Measurements from ENCODE around the gene FLNC. TPM values are rescaled to one million over a fixed set of nuclear protein-coding genes. Genes with fewer than 3 reads are reported as not detected.

FLNC gene
- total and polyA plus RNA-seq, 9 of the 15 experiments (the other 6 are each of a cell fraction or from before 2014, with no cell fraction given): 0.90 to 155 (median 28.8) TPM

DNA sequence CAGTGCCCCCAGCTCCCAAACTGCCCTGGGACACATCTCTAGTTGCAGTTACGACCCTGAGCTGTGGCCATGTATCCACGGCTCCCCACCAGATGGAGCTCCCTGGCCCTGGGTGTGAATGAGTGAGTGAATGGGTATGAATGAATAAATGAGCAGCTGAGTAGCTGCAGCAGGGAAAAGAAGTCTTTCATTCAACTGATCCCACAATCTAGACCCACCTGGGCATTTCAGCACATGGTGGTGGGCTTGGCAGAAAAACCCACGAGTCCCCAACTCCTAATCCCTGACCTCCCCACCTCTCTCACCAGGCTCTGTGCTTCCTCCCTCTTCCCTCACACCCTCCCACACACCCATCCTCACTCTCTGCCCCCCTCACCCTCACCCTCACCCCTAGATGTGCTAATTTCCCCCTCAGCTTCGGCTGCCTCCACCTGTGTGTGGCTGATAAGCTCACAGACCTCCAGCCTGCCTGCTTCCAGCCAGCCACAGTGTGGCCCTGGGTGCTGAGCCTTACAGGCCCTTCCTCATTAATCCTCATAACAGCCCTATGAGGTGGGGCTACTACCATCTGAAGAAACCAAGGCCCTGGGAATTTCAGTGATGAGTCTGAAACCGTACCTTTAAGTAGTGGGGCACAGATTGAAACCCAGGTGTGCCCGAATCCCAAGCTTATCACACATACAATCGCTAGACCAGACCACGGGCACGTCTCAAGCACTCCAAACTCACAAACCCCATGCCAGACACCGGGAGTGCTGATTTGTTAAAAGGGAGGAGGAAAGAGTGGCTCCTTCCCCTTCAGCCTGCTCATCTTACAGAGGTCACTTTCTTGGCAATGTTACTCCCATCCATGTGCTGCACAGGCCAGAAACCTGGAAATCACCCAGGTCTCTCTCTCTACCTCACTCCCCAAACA lies 30.2 kb downstream of the FLNC start (continued):
- TF ChIP-seq NCOA6 (IDR thresholded peaks at IDR 0.05): no peak
- no peak for TF ChIP-seq MCM2 (IDR thresholded peaks at IDR 0.05; ENCODE audit: low read depth)
- TF ChIP-seq PML (IDR thresholded peaks at IDR 0.05; ENCODE audit: low read length): peak; percentile 93
- TF ChIP-seq RBM15 (IDR thresholded peaks at IDR 0.05; ENCODE audit: insufficient read depth, low read length): no peak
- TF ChIP-seq, protein P1, sequence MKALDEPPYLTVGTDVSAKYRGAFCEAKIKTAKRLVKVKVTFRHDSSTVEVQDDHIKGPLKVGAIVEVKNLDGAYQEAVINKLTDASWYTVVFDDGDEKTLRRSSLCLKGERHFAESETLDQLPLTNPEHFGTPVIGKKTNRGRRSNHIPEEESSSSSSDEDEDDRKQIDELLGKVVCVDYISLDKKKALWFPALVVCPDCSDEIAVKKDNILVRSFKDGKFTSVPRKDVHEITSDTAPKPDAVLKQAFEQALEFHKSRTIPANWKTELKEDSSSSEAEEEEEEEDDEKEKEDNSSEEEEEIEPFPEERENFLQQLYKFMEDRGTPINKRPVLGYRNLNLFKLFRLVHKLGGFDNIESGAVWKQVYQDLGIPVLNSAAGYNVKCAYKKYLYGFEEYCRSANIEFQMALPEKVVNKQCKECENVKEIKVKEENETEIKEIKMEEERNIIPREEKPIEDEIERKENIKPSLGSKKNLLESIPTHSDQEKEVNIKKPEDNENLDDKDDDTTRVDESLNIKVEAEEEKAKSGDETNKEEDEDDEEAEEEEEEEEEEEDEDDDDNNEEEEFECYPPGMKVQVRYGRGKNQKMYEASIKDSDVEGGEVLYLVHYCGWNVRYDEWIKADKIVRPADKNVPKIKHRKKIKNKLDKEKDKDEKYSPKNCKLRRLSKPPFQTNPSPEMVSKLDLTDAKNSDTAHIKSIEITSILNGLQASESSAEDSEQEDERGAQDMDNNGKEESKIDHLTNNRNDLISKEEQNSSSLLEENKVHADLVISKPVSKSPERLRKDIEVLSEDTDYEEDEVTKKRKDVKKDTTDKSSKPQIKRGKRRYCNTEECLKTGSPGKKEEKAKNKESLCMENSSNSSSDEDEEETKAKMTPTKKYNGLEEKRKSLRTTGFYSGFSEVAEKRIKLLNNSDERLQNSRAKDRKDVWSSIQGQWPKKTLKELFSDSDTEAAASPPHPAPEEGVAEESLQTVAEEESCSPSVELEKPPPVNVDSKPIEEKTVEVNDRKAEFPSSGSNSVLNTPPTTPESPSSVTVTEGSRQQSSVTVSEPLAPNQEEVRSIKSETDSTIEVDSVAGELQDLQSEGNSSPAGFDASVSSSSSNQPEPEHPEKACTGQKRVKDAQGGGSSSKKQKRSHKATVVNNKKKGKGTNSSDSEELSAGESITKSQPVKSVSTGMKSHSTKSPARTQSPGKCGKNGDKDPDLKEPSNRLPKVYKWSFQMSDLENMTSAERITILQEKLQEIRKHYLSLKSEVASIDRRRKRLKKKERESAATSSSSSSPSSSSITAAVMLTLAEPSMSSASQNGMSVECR (CRISPR knock-in tag; IDR thresholded peaks at IDR 0.05): no peak
- TF ChIP-seq, protein P2, sequence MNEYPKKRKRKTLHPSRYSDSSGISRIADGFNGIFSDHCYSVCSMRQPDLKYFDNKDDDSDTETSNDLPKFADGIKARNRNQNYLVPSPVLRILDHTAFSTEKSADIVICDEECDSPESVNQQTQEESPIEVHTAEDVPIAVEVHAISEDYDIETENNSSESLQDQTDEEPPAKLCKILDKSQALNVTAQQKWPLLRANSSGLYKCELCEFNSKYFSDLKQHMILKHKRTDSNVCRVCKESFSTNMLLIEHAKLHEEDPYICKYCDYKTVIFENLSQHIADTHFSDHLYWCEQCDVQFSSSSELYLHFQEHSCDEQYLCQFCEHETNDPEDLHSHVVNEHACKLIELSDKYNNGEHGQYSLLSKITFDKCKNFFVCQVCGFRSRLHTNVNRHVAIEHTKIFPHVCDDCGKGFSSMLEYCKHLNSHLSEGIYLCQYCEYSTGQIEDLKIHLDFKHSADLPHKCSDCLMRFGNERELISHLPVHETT (CRISPR knock-in tag; conservative IDR thresholded peaks at IDR 0.05 in 1 of 2, IDR thresholded peaks at IDR 0.05 in 1 of 2): no peak
- TF ChIP-seq, protein P3, sequence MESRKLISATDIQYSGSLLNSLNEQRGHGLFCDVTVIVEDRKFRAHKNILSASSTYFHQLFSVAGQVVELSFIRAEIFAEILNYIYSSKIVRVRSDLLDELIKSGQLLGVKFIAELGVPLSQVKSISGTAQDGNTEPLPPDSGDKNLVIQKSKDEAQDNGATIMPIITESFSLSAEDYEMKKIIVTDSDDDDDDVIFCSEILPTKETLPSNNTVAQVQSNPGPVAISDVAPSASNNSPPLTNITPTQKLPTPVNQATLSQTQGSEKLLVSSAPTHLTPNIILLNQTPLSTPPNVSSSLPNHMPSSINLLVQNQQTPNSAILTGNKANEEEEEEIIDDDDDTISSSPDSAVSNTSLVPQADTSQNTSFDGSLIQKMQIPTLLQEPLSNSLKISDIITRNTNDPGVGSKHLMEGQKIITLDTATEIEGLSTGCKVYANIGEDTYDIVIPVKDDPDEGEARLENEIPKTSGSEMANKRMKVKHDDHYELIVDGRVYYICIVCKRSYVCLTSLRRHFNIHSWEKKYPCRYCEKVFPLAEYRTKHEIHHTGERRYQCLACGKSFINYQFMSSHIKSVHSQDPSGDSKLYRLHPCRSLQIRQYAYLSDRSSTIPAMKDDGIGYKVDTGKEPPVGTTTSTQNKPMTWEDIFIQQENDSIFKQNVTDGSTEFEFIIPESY (CRISPR knock-in tag; IDR thresholded peaks at IDR 0.05): peak; percentile 40; the same call in 1 of the 2 replicates
- no peak for TF ChIP-seq ZNF76 (CRISPR knock-in tag; IDR thresholded peaks at IDR 0.05; ENCODE audit: borderline replicate concordance)
- TF ChIP-seq SMAD4 (CRISPR knock-in tag; conservative IDR thresholded peaks at IDR 0.05): peak; percentile 92
- peak; percentile 91 for TF ChIP-seq STAT5A (IDR thresholded peaks at IDR 0.05; ENCODE audit: borderline replicate concordance, low read length)
- no peak for TF ChIP-seq FOXJ2 (tag; IDR thresholded peaks at IDR 0.05)
- 0 out of 2 replicates have a peak, but pooled peaks have one; percentile 40 for TF ChIP-seq ZSCAN32 (CRISPR knock-in tag; IDR thresholded peaks at IDR 0.05)
- peak; percentile 95 for TF ChIP-seq LEF1 (IDR thresholded peaks at IDR 0.05)
- TF ChIP-seq HDAC3 (IDR thresholded peaks at IDR 0.05; ENCODE audit: borderline replicate concordance, partially characterized antibody): no peak
- TF ChIP-seq ZNF695 (CRISPR knock-in tag; IDR thresholded peaks at IDR 0.05): no peak
- TF ChIP-seq CBX8 (IDR thresholded peaks at IDR 0.05; ENCODE audit: borderline replicate concordance, extremely low read depth, low read depth, low read length, poor library complexity, severe bottlenecking): no peak
- no peak for TF ChIP-seq POLR3A (IDR thresholded peaks at IDR 0.05; ENCODE audit: borderline replicate concordance, extremely low read depth, insufficient read depth, insufficient read length)
- no peak for TF ChIP-seq ZC3H4 (CRISPR knock-in tag; IDR thresholded peaks at IDR 0.05; ENCODE audit: borderline replicate concordance)
- TF ChIP-seq RB1 (IDR thresholded peaks at IDR 0.05; ENCODE audit: low read depth): peak; percentile 6; the same call in 1 of the 2 replicates
